ENCODE results near the gene IP6K3.

DNA sequence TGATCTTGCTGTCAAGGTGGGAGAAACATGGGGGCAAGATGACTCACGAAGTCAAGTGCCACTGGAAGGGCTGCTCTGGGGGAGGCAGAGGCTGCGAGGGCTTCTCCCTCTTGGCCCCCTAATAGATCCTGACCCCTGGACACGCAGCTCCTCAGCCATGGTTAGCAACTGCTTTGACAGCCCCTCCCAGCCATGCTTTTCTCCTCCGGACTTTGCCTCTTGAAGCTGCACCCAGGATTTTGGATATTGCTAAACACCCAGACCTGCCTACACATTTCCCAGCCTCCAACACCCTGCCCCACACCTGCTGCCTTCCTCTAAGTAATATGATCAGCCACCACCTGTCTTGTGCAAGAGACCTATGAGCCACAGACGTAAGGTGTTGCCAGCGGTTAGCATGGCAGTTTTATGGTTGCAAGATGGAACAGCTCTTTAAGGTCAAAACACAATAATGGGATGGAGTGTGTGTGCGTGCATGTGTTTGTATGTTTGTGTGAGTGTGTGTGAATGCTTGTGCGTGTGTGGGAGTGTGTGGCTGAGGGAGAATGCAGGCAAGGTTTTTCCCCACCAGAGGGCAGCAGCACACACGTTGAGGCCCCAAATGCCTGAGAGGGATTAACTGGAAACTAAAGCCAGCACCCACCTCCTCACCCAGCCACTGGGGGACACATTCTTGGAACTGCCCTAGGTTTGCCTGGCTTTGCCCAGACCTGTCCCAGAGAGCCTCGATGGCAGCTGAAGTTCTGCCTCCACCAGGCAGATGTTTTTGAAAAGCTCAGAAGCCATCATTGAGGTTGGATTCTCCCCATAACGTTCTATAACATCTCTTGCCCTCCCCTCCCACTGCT is 2.5 kb downstream of the IP6K3 start:
- TF ChIP-seq, protein P1, sequence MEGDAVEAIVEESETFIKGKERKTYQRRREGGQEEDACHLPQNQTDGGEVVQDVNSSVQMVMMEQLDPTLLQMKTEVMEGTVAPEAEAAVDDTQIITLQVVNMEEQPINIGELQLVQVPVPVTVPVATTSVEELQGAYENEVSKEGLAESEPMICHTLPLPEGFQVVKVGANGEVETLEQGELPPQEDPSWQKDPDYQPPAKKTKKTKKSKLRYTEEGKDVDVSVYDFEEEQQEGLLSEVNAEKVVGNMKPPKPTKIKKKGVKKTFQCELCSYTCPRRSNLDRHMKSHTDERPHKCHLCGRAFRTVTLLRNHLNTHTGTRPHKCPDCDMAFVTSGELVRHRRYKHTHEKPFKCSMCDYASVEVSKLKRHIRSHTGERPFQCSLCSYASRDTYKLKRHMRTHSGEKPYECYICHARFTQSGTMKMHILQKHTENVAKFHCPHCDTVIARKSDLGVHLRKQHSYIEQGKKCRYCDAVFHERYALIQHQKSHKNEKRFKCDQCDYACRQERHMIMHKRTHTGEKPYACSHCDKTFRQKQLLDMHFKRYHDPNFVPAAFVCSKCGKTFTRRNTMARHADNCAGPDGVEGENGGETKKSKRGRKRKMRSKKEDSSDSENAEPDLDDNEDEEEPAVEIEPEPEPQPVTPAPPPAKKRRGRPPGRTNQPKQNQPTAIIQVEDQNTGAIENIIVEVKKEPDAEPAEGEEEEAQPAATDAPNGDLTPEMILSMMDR (conservative IDR thresholded peaks at IDR 0.05), result peak; percentile 98
- no peak for TF ChIP-seq ZFX (IDR thresholded peaks at IDR 0.05)

Measured in C4-2B (cell line).